DND-41 (cell line): ENCODE results near the gene CHRNA9.

Source experiments
- ATAC-seq: fragments of 200-7000 bp; cut with Tn5 transposase; 3 replicates; pipeline ENCODE4 v1.9.1; 2021; ENCODE audit warnings: low read depth; ENCODE audit not compliant: insufficient read depth
- DNase-seq: peaks from one replicate; pipeline ENCODE4 v3.0.0-alpha.2; 2020
- H2AFZ ChIP-seq: 2 replicates; pipeline ENCODE4 v1.6.0; 2012; ENCODE audit warnings: low read depth, low read length
- H3K27ac ChIP-seq: 2 replicates; pipeline ENCODE4 v1.5.1; 2012; ENCODE audit warnings: low read length, inconsistent platforms
- H3K27me3 ChIP-seq: fragments of 200-600 bp; sonication (generic); 2 replicates; pipeline ENCODE4 v1.6.0; 2012; ENCODE audit warnings: low read length, mild to moderate bottlenecking, inconsistent platforms; ENCODE audit not compliant: insufficient read depth, poor library complexity
- H3K36me3 ChIP-seq: 2 replicates; pipeline ENCODE4 v1.5.1; 2012; ENCODE audit warnings: low read length, inconsistent platforms; ENCODE audit not compliant: insufficient read depth
- H3K4me1 ChIP-seq: 2 replicates; pipeline ENCODE4 v1.5.1; 2012; ENCODE audit warnings: mild to moderate bottlenecking, low read length; ENCODE audit not compliant: insufficient read depth
- H3K4me2 ChIP-seq: 2 replicates; pipeline ENCODE4 v1.6.0; 2012; ENCODE audit warnings: mild to moderate bottlenecking, moderate library complexity, low read length, inconsistent platforms; ENCODE audit not compliant: insufficient read depth
- H3K4me3 ChIP-seq, 2 experiments: fragments of 200-600 bp in 1 of 2; shearing (Covaris generic) in 1 of 2; 2 replicates each; pipeline ENCODE4 v1.5.1; 2012 to 2016; ENCODE audit warnings: inconsistent platforms in 2 of 2, low read length in 2 of 2, mild to moderate bottlenecking in 2 of 2, low read depth in 1 of 2, moderate library complexity in 1 of 2
- H3K79me2 ChIP-seq: 2 replicates; pipeline ENCODE4 v1.6.0; 2012; ENCODE audit warnings: low read length, inconsistent platforms; ENCODE audit not compliant: insufficient read depth
- H3K9ac ChIP-seq: 2 replicates; pipeline ENCODE4 v1.6.0; 2012; ENCODE audit warnings: low read depth, mild to moderate bottlenecking, inconsistent platforms, low read length, moderate library complexity
- H3K9me3 ChIP-seq: 2 replicates; pipeline ENCODE4 v1.5.1; 2012; ENCODE audit warnings: low read length, moderate library complexity, mild to moderate bottlenecking, inconsistent platforms; ENCODE audit not compliant: insufficient read depth, severe bottlenecking
- H4K20me1 ChIP-seq: 2 replicates; pipeline ENCODE4 v1.6.0; 2012; ENCODE audit warnings: low read length; ENCODE audit not compliant: insufficient read depth
- EZH2 ChIP-seq: IDR thresholded peaks from 3 replicates; pipeline ENCODE4 v1.6.1; 2012; ENCODE audit warnings: borderline replicate concordance, low read depth, mild to moderate bottlenecking, moderate library complexity, low read length, inconsistent platforms; ENCODE audit not compliant: severe bottlenecking
- TF ChIP-seq, protein P1 (sequence below): IDR thresholded peaks from 2 replicates; pipeline ENCODE4 v1.5.1; 2012; ENCODE audit warnings: borderline replicate concordance, low read length, moderate library complexity, mild to moderate bottlenecking; ENCODE audit not compliant: poor library complexity, severe bottlenecking; ENCODE audit errors: extremely low read depth

Gene CHRNA9

DNA sequence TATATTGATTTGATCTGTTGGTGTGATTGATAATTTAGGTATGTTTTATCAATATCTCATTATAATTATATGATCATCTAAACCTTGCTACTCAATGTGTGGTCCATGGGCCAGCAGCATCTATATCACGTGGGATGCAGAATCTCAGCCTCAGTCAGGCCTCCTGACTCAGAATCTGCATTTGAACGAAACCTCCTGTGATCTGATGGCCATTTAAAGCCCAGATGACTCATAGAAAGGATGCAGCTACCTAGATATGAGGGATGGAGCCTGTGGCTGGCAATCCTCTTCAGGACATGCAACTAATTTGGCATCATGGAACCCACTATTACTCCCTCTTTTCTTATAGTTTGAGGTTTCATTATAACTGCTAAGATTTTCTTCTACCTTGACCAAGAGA is 11.3 kb upstream of the CHRNA9 start:
- Histone ChIP-seq H3K4me2 (no peak overlapping the region), H4K20me1 (no peaks in the 10 kb centered on the region), H3K9me3 (no peaks in the 10 kb centered on the region), H3K27me3 (no peaks in the 10 kb centered on the region), H3K36me3 (no peaks in the 10 kb centered on the region), H3K4me1 (peaks cover 3% of the 10 kb centered on the region), H3K4me3 (no peak overlapping the region), H3K27ac (no peak overlapping the region), H2AFZ (no peak overlapping the region), H3K79me2 (no peaks in the 10 kb centered on the region), H3K9ac (no peak overlapping the region)
- DNase-seq (no peak), ATAC-seq (no peak)
- TF ChIP-seq, protein P1, sequence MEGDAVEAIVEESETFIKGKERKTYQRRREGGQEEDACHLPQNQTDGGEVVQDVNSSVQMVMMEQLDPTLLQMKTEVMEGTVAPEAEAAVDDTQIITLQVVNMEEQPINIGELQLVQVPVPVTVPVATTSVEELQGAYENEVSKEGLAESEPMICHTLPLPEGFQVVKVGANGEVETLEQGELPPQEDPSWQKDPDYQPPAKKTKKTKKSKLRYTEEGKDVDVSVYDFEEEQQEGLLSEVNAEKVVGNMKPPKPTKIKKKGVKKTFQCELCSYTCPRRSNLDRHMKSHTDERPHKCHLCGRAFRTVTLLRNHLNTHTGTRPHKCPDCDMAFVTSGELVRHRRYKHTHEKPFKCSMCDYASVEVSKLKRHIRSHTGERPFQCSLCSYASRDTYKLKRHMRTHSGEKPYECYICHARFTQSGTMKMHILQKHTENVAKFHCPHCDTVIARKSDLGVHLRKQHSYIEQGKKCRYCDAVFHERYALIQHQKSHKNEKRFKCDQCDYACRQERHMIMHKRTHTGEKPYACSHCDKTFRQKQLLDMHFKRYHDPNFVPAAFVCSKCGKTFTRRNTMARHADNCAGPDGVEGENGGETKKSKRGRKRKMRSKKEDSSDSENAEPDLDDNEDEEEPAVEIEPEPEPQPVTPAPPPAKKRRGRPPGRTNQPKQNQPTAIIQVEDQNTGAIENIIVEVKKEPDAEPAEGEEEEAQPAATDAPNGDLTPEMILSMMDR, result no peak
- TF ChIP-seq EZH2, result no peak

DNA sequence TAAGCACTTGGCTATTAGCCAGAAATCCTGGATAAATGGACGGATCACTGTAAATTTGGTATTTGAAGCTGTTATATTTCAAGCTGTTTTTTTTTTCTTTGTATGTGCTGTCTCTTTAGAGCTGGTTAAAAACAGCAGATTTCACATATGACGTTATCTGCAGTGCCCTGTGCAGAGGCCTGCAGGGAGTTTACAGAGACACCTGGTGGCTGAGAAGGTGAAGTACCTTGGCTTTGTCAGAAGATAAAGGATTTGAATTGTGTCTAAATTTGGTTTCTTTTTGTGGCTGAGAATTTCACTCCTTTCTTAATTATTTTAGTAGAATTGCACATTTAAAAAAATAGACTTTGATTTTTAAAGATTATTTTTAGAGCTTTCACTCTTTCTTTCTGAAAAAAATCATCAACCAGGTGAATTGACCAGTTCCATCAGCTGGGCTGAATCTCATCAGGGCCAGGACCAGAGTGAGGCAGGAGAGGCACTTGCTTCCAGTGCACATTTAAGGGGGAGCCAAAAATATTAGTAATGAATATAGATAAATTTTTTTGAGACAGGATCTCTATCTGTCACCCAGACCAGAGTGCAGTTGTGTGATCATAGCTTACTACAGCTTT is 9.6 kb upstream of the CHRNA9 start:
- no peaks in the 10 kb centered on the region for H4K20me1 ChIP-seq
- no peaks in the 10 kb centered on the region for H3K27me3 ChIP-seq
- ATAC-seq, result peak; percentile 99
- peak overlapping the region; percentile 15; the same call in 1 of the 2 replicates for H3K27ac ChIP-seq
- DNase-seq, result peak; percentile 75
- peak overlapping the region; percentile 44; the same call in 1 of the 2 replicates for H3K4me2 ChIP-seq
- no peak overlapping the region for H3K9ac ChIP-seq
- no peaks in the 10 kb centered on the region for H3K9me3 ChIP-seq
- peaks cover 3% of the 10 kb centered on the region for H3K4me1 ChIP-seq
- H2AFZ ChIP-seq, result no peak overlapping the region
- no peak overlapping the region for H3K4me3 ChIP-seq
- no peaks in the 10 kb centered on the region for H3K36me3 ChIP-seq
- H3K79me2 ChIP-seq, result no peaks in the 10 kb centered on the region
- TF ChIP-seq EZH2, result no peak
- TF ChIP-seq, protein P1, result peak; percentile 92

DNA sequence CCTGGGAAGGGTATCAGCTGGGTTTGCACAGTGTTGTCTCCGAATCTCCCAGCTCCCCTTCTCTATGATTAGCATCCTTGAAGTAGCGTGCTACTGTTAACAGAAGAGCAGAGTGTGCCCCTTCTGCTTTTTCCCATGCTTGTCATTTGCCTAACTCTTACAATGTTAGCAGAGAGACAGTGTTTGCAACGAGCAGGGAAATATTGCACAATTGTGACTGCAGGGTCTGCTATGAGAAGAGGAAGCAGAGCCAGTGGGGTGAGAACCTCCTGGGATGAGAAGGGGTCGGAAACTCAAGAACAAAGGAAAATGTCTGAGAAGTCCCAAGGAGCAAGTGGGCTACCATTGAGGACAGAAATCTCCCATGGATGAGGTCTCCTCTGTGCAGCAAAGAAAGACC is 7.8 kb upstream of the CHRNA9 start:
- Histone ChIP-seq H3K9me3 (no peaks in the 10 kb centered on the region), H3K9ac (no peak overlapping the region), H3K79me2 (no peaks in the 10 kb centered on the region), H3K36me3 (no peaks in the 10 kb centered on the region), H3K4me2 (no peak overlapping the region), H3K4me1 (peaks cover 3% of the 10 kb centered on the region), H4K20me1 (no peaks in the 10 kb centered on the region), H2AFZ (no peak overlapping the region), H3K27ac (no peak overlapping the region), H3K27me3 (no peaks in the 10 kb centered on the region), H3K4me3 (no peak overlapping the region)
- no peak for DNase-seq
- ATAC-seq, result no peak
- TF ChIP-seq, protein P1, result no peak
- TF ChIP-seq EZH2, result no peak
